OCI-M2 (cell line): ENCODE results near the gene APOBR.
"Not testable (repeated sequence)": the region's sequence is repeated elsewhere in the genome, so short reads cannot be mapped to it uniquely, and the experiment has no call there.

Experiments used
- DNase-seq: peaks from one replicate; lab custom pipeline; 2025; ENCODE audit not compliant: unreplicated experiment; lab: John Stamatoyannopoulos, UW

The APOBR gene

DNA sequence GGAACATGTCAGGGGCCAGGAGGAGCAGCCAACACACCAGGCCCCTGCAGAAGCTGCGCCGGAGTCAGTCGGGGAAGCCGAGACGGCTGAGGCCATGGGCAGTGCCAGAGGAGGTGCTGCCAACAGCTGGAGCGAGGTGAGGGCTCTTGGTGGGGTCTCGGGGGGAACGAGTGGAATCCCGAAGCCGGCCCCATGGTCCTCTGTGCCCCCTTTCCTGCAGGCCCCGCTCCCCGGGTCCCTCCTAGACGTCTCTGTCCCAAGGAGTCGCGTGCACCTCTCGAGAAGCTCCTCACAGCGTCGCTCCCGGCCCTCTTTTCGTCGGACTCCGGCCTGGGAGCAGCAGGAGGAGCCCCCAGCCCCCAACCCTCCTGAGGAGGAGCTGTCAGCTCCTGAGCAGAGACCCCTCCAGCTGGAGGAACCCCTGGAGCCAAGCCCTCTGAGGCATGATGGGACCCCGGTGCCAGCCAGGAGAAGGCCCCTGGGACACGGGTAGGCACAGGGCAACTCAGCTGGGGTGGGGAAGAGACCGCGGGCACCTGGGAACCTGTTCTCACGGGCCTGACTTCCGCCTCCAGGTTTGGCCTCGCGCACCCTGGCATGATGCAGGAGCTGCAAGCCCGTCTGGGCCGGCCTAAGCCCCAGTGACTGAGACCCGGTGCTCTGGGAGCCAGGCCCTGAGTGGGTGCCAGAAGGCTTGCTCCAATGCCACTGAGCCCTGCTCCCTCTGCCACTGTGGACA is 3.6 kb downstream of the APOBR start:
- DNase-seq = no peak

DNA sequence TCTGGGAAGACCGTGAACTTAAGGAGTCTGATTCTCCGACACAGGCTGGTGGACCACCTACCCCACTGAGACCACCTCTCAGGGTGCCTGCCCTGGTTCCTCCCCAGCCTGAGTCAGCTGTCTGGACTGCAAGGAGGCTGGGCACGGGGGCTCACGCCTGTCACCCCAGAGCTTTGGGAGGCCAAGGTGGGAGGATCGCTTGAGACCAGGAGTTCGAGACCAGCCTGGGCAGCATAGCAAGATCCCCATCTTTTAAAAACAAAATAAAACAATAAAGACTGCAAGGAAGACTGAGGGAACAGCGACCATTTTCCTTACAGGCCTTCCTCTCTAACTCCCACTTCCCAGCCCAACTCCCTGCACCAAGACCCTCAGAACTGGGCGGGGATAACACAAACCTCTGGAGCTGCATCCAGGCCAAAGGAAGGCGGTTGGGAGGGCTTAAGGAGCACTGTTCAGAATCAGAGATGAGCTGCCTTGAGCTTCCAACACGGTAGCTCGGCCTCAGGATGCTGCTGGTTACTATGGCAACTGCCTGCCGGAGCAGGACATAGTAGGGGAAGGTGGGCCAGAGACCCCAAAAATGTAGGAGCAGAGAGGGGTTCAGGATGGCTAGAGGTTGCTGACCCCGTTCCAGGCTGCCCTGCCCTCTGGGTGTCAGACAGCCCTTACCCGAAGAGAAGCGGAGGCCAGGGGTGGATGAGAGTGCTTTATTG is 4.4 kb downstream of the APOBR start:
- DNase-seq = no peak

DNA sequence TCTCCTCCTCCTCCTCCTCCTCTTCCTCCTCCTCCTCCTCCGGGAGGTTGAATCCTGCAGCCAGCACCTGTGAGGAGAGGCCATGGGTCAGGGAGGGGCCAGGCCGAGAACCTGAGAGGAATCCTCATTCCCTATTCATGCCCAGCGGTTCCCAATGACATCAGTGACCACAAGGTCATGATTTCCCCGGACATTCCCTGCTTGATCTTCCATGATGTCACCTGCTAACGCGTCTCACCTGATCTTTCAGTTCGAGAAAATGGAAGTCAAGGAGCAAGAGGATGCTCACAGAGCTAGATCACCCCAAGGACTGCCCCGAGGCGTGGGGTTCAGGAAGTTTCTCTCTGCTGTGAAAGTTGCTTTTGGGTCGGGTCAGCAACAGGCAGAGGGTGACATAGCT is 5.4 kb downstream of the APOBR start:
- no peak for DNase-seq

DNA sequence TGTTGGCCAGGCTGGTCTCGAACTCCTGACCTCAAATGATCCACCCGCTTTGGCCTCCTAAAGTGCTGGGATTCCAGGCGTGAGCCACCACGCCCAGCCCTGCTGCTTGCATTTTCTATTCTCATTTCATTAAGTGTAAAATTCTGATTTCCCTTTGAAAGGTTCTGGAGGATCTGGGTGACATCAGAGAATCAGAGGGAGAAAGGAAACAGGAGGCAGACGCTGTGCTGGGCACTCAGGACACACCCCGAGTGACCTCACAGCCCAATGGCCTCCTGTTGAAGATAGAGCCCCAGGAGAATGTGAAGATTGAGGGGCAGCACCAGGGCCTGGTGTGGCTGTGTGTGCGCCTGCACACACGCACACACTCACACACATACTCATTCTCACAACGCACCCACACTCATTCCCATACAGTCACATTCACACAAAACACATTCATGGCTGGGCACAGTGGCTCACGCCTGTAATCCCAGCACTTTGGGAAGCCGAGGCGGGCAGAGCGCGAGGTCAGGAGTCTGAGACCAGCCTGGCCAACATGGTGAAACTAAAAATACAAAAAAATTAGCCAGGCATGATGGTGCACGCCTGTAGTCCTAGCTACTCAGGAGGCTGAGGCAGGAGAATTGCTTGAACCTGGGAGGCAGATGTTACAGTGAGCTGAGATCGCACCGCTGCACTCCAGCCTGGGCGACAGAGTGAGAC is 6.2 kb downstream of the APOBR start:
- not testable (repeated sequence) for DNase-seq

DNA sequence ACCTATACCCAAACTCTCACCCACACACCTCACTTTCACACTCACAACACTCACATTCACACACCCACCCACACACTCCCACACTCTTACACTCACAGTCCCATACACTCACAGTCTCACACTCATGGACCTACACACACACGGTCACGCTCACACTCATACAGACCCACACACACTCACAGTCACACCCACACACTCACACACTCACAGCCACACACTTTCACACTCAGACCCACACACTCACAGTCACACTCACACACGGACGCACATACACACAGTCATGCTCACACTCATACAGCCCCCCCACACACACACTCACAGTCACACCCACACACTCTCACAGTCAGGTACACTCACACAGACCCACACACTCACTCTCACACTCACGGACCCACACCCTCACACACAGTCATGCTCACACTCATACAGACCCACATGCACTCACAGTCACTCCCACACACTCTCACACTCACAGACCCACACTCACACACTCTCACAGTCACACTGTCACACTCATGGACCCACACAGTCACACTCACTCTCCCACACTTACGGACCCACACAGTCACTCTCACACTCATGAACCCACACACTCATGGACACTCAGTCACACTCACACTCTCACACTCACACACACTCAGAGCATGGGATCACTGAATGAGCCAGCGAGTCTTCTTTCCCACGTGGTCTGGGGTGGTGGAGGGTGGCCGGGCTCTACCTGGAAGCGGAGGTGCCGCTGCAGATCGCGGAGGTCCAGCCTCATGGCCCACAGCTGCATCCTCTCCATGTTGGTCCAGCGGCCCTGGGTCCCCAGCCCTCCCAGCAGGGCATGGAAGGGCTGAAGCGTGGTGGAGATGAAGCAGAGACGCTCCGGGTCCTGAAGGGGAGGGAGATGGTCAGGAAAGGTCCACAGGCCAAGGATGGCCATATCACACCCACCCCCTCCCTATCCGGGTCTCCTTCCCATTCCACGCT is 7.1 kb downstream of the APOBR start:
- no peak for DNase-seq

GRCh38 chr16:28502290-28502689 is 7.8 kb downstream of the APOBR start:
- no peak for DNase-seq

DNA sequence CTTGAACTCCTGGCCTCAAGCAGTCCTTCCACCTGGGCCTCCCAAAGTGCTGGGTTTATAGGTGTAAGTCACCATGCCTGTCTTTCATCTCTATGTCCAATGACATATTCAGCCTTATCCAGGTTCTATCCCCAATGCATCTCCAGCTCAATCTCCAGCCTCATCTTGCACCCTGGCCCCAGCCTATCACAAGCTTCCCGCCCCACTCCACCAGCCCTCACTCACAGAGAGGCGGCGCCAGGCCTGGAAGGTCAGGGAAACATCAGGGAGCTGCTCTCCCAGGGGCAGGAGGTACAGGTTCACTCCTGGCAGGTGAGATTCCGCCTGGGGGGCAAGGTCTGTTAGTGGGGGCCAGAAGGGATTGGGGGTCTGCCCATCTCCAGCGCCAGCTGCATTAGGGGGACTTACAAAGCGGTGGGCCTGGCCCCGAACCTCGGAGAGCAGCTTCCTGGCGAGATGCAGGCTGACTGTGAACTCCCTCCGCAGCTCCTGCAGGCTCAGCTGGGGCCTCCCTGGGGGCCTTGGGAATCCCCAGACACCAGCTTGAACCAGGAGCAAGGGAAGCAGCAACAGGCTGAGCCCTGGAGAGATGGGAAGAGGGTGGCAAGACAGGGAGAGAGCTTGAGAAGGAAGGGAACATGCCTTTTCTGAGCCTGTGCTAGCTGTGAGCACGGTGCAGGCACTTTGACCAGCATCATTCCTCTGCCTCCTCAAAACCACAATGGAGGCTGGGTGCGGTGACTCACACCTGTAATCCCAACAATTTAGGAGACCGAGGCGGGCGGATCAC is 9.2 kb downstream of the APOBR start:
- DNase-seq = no peak

DNA sequence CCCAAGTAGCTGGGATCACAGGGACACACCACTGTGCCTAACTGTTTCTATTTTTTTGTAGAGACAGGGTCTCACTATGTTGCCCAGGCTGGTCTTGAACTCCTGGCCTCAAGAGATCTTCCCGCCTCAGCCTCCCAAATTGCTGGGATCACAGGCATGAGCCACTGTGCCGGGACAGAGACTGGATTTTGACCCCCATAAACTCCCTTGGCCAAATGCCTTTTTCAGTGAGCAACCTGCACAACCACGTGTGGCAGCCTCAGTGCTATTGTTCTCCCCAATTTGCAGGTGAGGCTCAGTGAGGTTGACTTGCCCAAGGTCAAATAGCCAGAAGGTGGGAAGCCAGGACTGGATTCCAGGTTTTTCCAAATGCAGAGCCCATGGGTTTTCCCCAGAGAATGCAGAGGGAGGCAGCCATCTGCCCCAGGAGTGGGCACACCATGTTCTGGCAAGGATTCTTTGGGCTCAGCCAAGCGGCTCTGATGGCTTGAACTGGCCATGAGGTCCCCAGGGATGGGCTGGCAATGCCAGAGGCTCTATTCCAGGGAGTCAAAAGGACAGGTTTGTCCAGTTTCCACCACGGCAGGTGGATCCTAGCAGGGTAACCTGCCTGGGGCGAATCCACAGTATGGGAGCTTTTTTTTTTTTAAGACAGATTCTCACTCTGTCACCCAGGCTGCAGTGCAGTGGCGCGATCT is 10.4 kb downstream of the APOBR start:
- DNase-seq = no peak

GRCh38 chr16:28505489-28506137 is 11.2 kb downstream of the APOBR start:
- DNase-seq = no peak

- no peak for DNase-seq
These were observed 16.6 kb downstream of the APOBR start for GRCh38 chr16:28511031-28511430.

GRCh38 chr16:28511801-28512789 is 17.7 kb downstream of the APOBR start:
- DNase-seq = no peak

DNA sequence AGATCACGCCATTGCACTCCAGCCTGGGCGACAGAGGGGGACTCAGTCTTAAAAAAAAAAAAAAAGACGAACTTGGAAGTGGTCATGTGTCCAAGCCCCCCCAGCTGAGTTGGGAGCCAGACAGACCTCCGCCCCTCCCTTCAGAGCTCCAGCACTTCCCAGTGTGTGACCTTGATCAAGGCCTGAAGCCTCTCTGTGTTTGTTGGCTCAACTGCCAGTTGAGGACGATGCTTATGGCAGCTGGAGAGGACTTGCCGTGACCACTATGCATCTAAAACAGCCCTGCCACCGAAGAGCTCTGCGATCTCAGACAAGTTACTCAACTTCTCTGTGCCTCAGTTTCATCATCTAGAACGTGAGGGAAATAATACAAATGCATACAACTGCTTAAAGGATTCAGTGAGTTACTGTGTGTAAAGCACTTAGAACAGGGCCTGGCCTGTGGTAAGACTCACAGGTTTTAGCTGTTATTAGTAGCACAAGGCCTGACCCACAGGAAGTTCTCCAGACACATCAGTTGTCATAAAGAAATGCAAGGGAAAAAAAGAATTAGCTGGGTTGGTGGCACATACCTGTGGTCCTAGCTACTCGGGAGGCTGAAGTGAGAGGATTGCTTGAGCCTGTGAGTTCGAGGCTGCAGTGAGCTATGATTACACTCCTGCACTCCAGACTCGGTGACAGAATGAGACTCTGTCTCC is 19.2 kb downstream of the APOBR start:
- DNase-seq = no peak

- DNase-seq = no peak
These were observed 19.8 kb downstream of the APOBR start for GRCh38 chr16:28514246-28514645.

- DNase-seq = no peak
These were observed 26.2 kb downstream of the APOBR start for GRCh38 chr16:28520672-28521071.

DNA sequence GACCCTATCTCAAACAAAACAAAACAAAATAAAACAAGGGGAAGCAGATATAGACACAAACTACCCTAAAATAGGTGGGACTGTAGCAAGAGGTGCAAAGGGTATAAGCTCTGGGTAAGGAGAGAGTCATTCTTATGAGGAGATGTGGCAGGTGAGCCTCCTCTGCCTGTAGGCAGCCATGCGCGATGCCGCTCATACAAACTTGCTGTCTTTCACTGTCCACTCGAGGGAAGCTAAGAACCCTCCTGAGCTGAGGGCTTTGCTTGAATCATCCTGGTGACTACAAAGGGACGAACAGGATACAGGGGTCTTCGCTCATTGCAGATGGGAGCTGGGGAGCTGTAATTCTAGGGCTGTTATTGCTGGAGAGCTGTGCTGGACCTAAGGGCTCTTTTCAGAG is 27.0 kb downstream of the APOBR start:
- no peak for DNase-seq

GRCh38 chr16:28522792-28523191 is 28.3 kb downstream of the APOBR start:
- no peak for DNase-seq

- no peak for DNase-seq
These were observed 30.3 kb downstream of the APOBR start for GRCh38 chr16:28524681-28525171.
